PC-9 (cell line): ENCODE results near the gene NCKAP1. TPM values are rescaled to one million over a fixed set of nuclear protein-coding genes. Genes with fewer than 3 reads are reported as not detected.

Experiments used
- BruUV-seq: library from RNA; stranded (reverse); fragments of 400-500 nt; replicated peaks from 2 replicates; lab custom pipeline; 2021; lab: Mats Ljungman, UMichigan
- CTCF ChIA-PET: fragments of 300-600 bp; sonication (Branson Sonifier 250); formaldehyde crosslinking; loops from one replicate; lab custom pipeline; 2022; ENCODE audit warnings: antibody characterized with exemption; lab: Charles Lee
- POLR2A ChIA-PET: fragments of 300-600 bp; sonication (Branson Sonifier 250); formaldehyde crosslinking; loops from one replicate; lab custom pipeline; 2022; ENCODE audit warnings: antibody characterized with exemption; ENCODE audit not compliant: unreplicated experiment; lab: Charles Lee
- DNase-seq, 2 experiments: peaks; one replicate each; pipeline versions ENCODE4 v3.0.0 to v3.0.0-alpha.2; 2015 to 2022; ENCODE audit warnings: mixed read lengths in 1 of 2
- H2AFZ ChIP-seq: fragments of 200-600 bp; sonication (generic); 2 replicates; pipeline ENCODE4 v1.8.1; 2017; ENCODE audit warnings: antibody characterized with exemption
- H3F3A ChIP-seq: fragments of 200-600 bp; sonication (generic); 2 replicates; pipeline ENCODE4 v1.8.1; 2017; ENCODE audit warnings: antibody characterized with exemption, mild to moderate bottlenecking, low read depth; ENCODE audit not compliant: insufficient read depth
- H3K27ac ChIP-seq: fragments of 200-600 bp; sonication (generic); 2 replicates; pipeline ENCODE4 v1.6.1; 2016; ENCODE audit warnings: mixed run types
- H3K27me3 ChIP-seq: fragments of 200-600 bp; sonication (generic); 2 replicates; pipeline ENCODE4 v1.6.1; 2016; ENCODE audit warnings: low read depth, mixed run types; ENCODE audit not compliant: insufficient read depth
- H3K36me3 ChIP-seq: fragments of 200-600 bp; sonication (generic); 2 replicates; pipeline ENCODE4 v1.6.1; 2016; ENCODE audit warnings: low read depth, mixed run types
- H3K4me1 ChIP-seq: fragments of 200-600 bp; sonication (generic); replicated peaks from 2 replicates; pipeline ENCODE4 v1.6.1; 2016; ENCODE audit warnings: mixed run types; ENCODE audit not compliant: insufficient read depth
- H3K4me2 ChIP-seq: fragments of 200-600 bp; sonication (generic); 2 replicates; pipeline ENCODE4 v1.6.1; 2017; ENCODE audit warnings: mixed run types
- H3K4me3 ChIP-seq: fragments of 200-600 bp; sonication (generic); 2 replicates; pipeline ENCODE4 v1.6.1; 2016; ENCODE audit warnings: mixed run types
- H3K79me2 ChIP-seq: fragments of 200-600 bp; sonication (generic); 2 replicates; pipeline ENCODE4 v1.6.1; 2017; ENCODE audit warnings: low read depth, mixed run types
- H3K9me2 ChIP-seq: fragments of 200-600 bp; sonication (generic); 2 replicates; pipeline ENCODE4 v1.8.1; 2017; ENCODE audit warnings: mild to moderate bottlenecking; ENCODE audit not compliant: insufficient read depth
- H3K9me3 ChIP-seq: fragments of 200-600 bp; sonication (generic); 2 replicates; pipeline ENCODE4 v1.8.1; 2016; ENCODE audit warnings: low read depth; ENCODE audit not compliant: insufficient read depth
- H4K20me1 ChIP-seq: fragments of 200-600 bp; sonication (generic); 2 replicates; pipeline ENCODE4 v1.8.1; 2017; ENCODE audit not compliant: insufficient read depth
- EZH2 ChIP-seq: fragments of 200-600 bp; sonication (generic); IDR thresholded peaks from 2 replicates; pipeline ENCODE4 v1.8.0; 2017; ENCODE audit warnings: antibody characterized with exemption, low read depth
- intact Hi-C: fragments of 100-400 bp; cut with micrococcal nuclease; formaldehyde crosslinking; loops from one replicate; pipeline ENCODE4 v1.10.0; 2022; ENCODE audit not compliant: unreplicated experiment
- total RNA-seq: library from RNA; stranded (reverse); gene quantifications from 2 replicates; pipeline ENCODE4 v1.2.3, GENCODE V29; 2021
- TF ChIP-seq, protein P1 (sequence below): fragments of 200-600 bp; sonication (generic); conservative IDR thresholded peaks from 2 replicates; pipeline ENCODE4 v1.6.1; 2017; ENCODE audit warnings: mixed run types, antibody characterized with exemption, mild to moderate bottlenecking, moderate library complexity

NCKAP1 gene
- total RNA-seq, 1 experiment from 2014 or later, result 308 TPM

DNA sequence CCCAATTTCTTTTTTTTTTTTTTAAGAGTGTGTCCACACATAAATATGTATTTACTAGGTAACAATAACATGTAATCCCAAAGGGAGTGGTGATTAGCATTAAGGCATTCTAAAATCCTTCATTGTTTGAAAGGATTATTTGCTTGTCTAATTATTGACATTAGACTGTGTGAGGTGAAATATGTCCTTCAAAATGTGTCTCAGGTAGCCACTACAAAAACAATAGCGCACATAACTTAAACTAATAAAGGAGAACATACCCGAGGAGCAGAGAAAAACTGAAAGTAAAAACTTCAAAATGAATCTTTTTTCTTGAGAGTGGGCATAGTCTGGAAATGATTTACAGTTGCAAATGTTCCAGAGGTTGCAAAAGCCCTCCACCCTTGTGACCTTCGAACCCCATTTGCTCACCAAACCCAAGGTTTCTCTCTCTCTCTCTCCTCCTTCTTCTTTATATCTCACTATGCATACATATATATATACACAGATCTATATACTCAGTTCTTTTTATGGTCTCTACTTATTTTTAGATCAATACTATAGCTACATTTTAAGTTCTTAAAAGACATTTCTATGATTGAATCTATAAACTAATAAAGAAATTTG is 147.4 kb downstream of the NCKAP1 start:
- H3F3A ChIP-seq, result no peaks in the 10 kb centered on the region
- H3K79me2 ChIP-seq, result no peaks in the 10 kb centered on the region
- H3K4me1 ChIP-seq, result no peaks in the 10 kb centered on the region
- intact Hi-C loops, result no loop called here
- no peak overlapping the region for H3K27ac ChIP-seq
- H3K9me2 ChIP-seq, result peaks cover 3% of the 10 kb centered on the region; the same call in 1 of the 2 replicates
- no peak overlapping the region for H3K4me3 ChIP-seq
- no peak for DNase-seq
- H3K4me2 ChIP-seq, result no peak overlapping the region
- no peaks in the 10 kb centered on the region for H4K20me1 ChIP-seq
- no TSS peak for BruUV-seq
- ChIA-PET CTCF (no interaction called here), POLR2A (interaction anchor here (0.6 kb wide), 1 partner anchor 81 kb away, joined by 12 read pairs; no protein-coding TSS in a partner anchor)
- H3K36me3 ChIP-seq, result no peaks in the 10 kb centered on the region
- no peaks in the 10 kb centered on the region for H3K9me3 ChIP-seq
- no peaks in the 10 kb centered on the region for H3K27me3 ChIP-seq
- TF ChIP-seq EZH2, result no peak
- TF ChIP-seq, protein P1, sequence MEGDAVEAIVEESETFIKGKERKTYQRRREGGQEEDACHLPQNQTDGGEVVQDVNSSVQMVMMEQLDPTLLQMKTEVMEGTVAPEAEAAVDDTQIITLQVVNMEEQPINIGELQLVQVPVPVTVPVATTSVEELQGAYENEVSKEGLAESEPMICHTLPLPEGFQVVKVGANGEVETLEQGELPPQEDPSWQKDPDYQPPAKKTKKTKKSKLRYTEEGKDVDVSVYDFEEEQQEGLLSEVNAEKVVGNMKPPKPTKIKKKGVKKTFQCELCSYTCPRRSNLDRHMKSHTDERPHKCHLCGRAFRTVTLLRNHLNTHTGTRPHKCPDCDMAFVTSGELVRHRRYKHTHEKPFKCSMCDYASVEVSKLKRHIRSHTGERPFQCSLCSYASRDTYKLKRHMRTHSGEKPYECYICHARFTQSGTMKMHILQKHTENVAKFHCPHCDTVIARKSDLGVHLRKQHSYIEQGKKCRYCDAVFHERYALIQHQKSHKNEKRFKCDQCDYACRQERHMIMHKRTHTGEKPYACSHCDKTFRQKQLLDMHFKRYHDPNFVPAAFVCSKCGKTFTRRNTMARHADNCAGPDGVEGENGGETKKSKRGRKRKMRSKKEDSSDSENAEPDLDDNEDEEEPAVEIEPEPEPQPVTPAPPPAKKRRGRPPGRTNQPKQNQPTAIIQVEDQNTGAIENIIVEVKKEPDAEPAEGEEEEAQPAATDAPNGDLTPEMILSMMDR, result no peak
- 0 out of 2 replicates have a peak overlapping the region, but pooled peaks have one; percentile 4 for H2AFZ ChIP-seq

DNA sequence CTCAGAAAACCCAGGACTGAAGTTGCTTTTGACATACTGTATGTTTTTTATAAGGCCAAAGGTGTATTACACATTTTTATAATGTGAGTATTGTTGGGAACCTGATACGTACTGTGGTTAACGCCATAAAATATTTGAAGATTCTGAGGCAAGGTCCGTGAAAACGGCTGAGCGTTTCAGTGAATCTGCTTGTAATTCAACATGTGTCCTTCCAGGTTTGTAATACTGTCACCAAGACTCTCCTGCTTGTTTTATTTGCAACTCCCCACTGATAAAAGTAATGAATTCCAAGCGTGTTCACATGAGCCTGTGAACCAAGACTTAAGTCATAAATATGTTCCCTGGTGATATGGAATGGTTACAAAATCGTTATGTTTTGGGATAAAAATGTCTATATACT is 148.0 kb downstream of the NCKAP1 start:
- Histone ChIP-seq H3K27me3 (no peaks in the 10 kb centered on the region), H3F3A (no peaks in the 10 kb centered on the region), H3K9me2 (peaks cover 3% of the 10 kb centered on the region; the same call in 1 of the 2 replicates), H3K79me2 (no peaks in the 10 kb centered on the region), H2AFZ (no peak overlapping the region), H3K4me3 (no peak overlapping the region), H3K4me2 (no peak overlapping the region), H3K36me3 (no peaks in the 10 kb centered on the region), H3K9me3 (no peaks in the 10 kb centered on the region), H3K27ac (no peak overlapping the region), H3K4me1 (no peaks in the 10 kb centered on the region), H4K20me1 (no peaks in the 10 kb centered on the region)
- BruUV-seq, result no TSS peak
- POLR2A ChIA-PET, result no interaction called here
- intact Hi-C loops, result no loop called here
- CTCF ChIA-PET, result no interaction called here
- TF ChIP-seq EZH2, result no peak
- TF ChIP-seq, protein P1, result no peak
- DNase-seq, result no peak

DNA sequence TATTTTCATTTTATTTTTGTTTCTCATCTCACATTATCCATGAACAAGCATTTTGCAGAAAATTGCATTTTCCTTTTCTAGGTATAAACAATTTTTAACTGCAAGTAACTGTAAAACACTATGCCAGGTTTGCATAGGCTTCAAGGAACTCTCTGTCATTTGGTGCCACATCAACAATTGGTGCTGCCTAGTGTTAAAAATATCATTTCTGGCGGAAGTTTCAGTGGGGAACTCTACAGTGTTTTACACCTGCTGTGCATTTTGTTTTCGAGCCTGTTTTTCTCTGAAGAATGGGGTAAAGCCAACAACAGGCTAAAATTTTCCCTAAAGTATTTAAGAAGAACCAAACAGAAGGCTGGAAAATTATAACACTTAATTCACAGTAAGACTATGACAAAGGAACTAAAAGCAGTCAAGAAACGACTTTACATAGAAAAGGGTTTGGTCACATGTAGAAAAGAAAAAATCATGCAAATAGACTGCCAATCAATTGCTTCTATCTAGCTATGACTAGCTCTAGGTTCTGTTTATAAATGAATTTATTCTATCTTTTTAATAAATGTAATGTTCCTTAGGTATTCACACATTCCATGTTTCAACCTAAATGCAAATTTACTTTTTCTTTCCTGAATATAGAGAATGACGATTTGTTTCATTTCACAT is 150.4 kb downstream of the NCKAP1 start:
- DNase-seq, result no peak
- Histone ChIP-seq H3K4me2 (no peak overlapping the region), H3K4me1 (no peaks in the 10 kb centered on the region), H3K79me2 (no peaks in the 10 kb centered on the region), H3K36me3 (no peaks in the 10 kb centered on the region), H3F3A (no peaks in the 10 kb centered on the region), H3K27ac (no peak overlapping the region), H2AFZ (no peak overlapping the region; the same call in 1 of the 2 replicates), H3K9me3 (no peaks in the 10 kb centered on the region), H4K20me1 (no peaks in the 10 kb centered on the region), H3K27me3 (no peaks in the 10 kb centered on the region), H3K9me2 (peaks cover 3% of the 10 kb centered on the region; the same call in 1 of the 2 replicates), H3K4me3 (no peak overlapping the region)
- CTCF ChIA-PET, result no interaction called here
- POLR2A ChIA-PET, result no interaction called here
- intact Hi-C loops, result no loop called here
- TF ChIP-seq EZH2, result no peak
- TF ChIP-seq, protein P1, result no peak
- no TSS peak for BruUV-seq
